Liver (tissue), 3 donors: ENCODE results near the gene LUC7L.

ENCODE experiments used
- EGR1 ChIP-seq, 2 donors: IDR thresholded peaks; 2 replicates each; pipeline ENCODE4 v1.6.1; 2016 to 2018; ENCODE audit warnings: antibody characterized with exemption in 2 of 2, low read depth in 2 of 2
- GABPA ChIP-seq, 2 donors: IDR thresholded peaks in 1 of 2; conservative IDR thresholded peaks in 1 of 2; 2 replicates each; pipeline ENCODE4 v1.6.1; 2016; ENCODE audit warnings: antibody characterized with exemption in 2 of 2, mild to moderate bottlenecking in 1 of 2, moderate library complexity in 1 of 2
- JUND ChIP-seq, 2 donors: IDR thresholded peaks; 2 replicates each; pipeline ENCODE4 v1.6.1; 2016; ENCODE audit warnings: antibody characterized with exemption in 2 of 2
- RAD21 ChIP-seq, 2 donors: IDR thresholded peaks; 2 replicates each; pipeline ENCODE4 v1.6.1; 2016; ENCODE audit warnings: antibody characterized with exemption in 2 of 2, mild to moderate bottlenecking in 2 of 2
- RXRA ChIP-seq, 2 donors: IDR thresholded peaks; 2 replicates each; pipeline ENCODE4 v1.6.1; 2017 to 2018; ENCODE audit warnings: antibody characterized with exemption in 2 of 2, mild to moderate bottlenecking in 1 of 2
- SP1 ChIP-seq: IDR thresholded peaks from 2 replicates; pipeline ENCODE4 v1.6.1; 2018; ENCODE audit warnings: antibody characterized with exemption, mild to moderate bottlenecking
- TAF1 ChIP-seq: conservative IDR thresholded peaks from 2 replicates; pipeline ENCODE4 v1.6.1; 2016; ENCODE audit warnings: antibody characterized with exemption, mild to moderate bottlenecking
- YY1 ChIP-seq: IDR thresholded peaks from 2 replicates; pipeline ENCODE4 v1.6.1; 2016; ENCODE audit warnings: antibody characterized with exemption, mild to moderate bottlenecking
- TF ChIP-seq, protein P1 (sequence below): fragments of 150-350 bp; IDR thresholded peaks from 2 replicates; pipeline ENCODE4 v1.5.1; 2017; ENCODE audit warnings: improper control_type of control experiment, low read depth, low read length; ENCODE audit not compliant: missing input control
- TF ChIP-seq, protein P2 (sequence below): IDR thresholded peaks from 2 replicates; pipeline ENCODE4 v1.6.1; 2016; ENCODE audit warnings: antibody characterized with exemption, mild to moderate bottlenecking
- TF ChIP-seq, protein P3 (sequence below): IDR thresholded peaks from 2 replicates; pipeline ENCODE4 v1.6.1; 2016; ENCODE audit warnings: antibody characterized with exemption
- TF ChIP-seq, protein P4 (sequence below): IDR thresholded peaks from 2 replicates; pipeline ENCODE4 v1.6.1; 2016; ENCODE audit warnings: antibody characterized with exemption
- donor health status: healthy.
- donor health status: healthy.

DNA sequence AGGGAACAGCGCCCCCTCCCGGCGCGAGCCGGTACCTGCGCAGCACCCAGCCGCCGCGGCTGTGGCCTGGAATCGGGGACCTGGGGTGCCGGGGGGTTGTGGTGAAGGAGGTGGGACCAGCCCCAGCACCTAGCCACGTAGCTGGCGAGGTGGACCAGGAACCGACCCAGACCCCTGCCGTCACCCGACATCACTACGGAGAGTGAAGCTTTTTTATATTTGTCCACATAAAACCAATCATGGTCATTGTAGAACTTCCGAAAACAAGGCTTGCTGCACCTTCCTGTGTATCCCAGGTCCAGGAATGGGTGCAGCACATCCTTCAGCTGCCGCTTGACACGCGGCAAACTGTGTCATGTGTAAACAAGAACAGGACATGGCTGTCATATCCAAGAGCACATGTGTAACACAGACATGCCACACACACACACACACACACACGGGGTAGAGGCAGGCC lies 47.7 kb downstream of the LUC7L start:
- no peak for TF ChIP-seq GABPA (IDR thresholded peaks at IDR 0.05 in 1 of 2, conservative IDR thresholded peaks at IDR 0.05 in 1 of 2)
- TF ChIP-seq, protein P1, sequence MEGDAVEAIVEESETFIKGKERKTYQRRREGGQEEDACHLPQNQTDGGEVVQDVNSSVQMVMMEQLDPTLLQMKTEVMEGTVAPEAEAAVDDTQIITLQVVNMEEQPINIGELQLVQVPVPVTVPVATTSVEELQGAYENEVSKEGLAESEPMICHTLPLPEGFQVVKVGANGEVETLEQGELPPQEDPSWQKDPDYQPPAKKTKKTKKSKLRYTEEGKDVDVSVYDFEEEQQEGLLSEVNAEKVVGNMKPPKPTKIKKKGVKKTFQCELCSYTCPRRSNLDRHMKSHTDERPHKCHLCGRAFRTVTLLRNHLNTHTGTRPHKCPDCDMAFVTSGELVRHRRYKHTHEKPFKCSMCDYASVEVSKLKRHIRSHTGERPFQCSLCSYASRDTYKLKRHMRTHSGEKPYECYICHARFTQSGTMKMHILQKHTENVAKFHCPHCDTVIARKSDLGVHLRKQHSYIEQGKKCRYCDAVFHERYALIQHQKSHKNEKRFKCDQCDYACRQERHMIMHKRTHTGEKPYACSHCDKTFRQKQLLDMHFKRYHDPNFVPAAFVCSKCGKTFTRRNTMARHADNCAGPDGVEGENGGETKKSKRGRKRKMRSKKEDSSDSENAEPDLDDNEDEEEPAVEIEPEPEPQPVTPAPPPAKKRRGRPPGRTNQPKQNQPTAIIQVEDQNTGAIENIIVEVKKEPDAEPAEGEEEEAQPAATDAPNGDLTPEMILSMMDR: peak; percentile 87
- TF ChIP-seq, protein P2, sequence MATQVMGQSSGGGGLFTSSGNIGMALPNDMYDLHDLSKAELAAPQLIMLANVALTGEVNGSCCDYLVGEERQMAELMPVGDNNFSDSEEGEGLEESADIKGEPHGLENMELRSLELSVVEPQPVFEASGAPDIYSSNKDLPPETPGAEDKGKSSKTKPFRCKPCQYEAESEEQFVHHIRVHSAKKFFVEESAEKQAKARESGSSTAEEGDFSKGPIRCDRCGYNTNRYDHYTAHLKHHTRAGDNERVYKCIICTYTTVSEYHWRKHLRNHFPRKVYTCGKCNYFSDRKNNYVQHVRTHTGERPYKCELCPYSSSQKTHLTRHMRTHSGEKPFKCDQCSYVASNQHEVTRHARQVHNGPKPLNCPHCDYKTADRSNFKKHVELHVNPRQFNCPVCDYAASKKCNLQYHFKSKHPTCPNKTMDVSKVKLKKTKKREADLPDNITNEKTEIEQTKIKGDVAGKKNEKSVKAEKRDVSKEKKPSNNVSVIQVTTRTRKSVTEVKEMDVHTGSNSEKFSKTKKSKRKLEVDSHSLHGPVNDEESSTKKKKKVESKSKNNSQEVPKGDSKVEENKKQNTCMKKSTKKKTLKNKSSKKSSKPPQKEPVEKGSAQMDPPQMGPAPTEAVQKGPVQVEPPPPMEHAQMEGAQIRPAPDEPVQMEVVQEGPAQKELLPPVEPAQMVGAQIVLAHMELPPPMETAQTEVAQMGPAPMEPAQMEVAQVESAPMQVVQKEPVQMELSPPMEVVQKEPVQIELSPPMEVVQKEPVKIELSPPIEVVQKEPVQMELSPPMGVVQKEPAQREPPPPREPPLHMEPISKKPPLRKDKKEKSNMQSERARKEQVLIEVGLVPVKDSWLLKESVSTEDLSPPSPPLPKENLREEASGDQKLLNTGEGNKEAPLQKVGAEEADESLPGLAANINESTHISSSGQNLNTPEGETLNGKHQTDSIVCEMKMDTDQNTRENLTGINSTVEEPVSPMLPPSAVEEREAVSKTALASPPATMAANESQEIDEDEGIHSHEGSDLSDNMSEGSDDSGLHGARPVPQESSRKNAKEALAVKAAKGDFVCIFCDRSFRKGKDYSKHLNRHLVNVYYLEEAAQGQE: no peak
- TF ChIP-seq, protein P3, sequence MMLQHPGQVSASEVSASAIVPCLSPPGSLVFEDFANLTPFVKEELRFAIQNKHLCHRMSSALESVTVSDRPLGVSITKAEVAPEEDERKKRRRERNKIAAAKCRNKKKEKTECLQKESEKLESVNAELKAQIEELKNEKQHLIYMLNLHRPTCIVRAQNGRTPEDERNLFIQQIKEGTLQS: no peak
- TF ChIP-seq, protein P4, sequence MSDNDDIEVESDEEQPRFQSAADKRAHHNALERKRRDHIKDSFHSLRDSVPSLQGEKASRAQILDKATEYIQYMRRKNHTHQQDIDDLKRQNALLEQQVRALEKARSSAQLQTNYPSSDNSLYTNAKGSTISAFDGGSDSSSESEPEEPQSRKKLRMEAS: no peak
- no peak for TF ChIP-seq TAF1
- TF ChIP-seq YY1: no peak
- no peak for TF ChIP-seq RXRA (IDR thresholded peaks at IDR 0.05)
- TF ChIP-seq JUND (IDR thresholded peaks at IDR 0.05): no peak
- no peak for TF ChIP-seq SP1
- no peak for TF ChIP-seq EGR1 (IDR thresholded peaks at IDR 0.05; ENCODE audit: low read depth in 2 of 2)
- peak; percentile 70 to 85 for TF ChIP-seq RAD21 (IDR thresholded peaks at IDR 0.05)
